K562 (cell line): ENCODE data around the gene CELA3B. TPM values are rescaled to one million over a fixed set of nuclear protein-coding genes. Genes with fewer than 3 reads are reported as not detected.
A peak's percentile ranks its signal among the peaks of the same experiment; 100 is the strongest.

ENCODE experiments used
- ATF6 ChIP-seq: sonication (generic); formaldehyde crosslinking; IDR thresholded peaks from 2 replicates; pipeline ENCODE4 v1.4.0; 2020; ENCODE audit warnings: mild to moderate bottlenecking, missing genetic modification reagents
- BACH1 ChIP-seq: fragments of 200-800 bp; sonication (Bioruptor generic); IDR thresholded peaks from 2 replicates; pipeline ENCODE4 v1.6.1; 2016; ENCODE audit warnings: missing genetic modification characterization, missing compliant biosample characterization
- BCOR ChIP-seq: fragments of 450-650 bp; IDR thresholded peaks from 2 replicates; pipeline ENCODE4 v1.6.1; 2016
- CHAMP1 ChIP-seq: fragments of 450-650 bp; IDR thresholded peaks from 2 replicates; pipeline ENCODE4 v1.6.1; 2016; ENCODE audit warnings: mild to moderate bottlenecking
- E2F1 ChIP-seq: sonication (generic); formaldehyde crosslinking; IDR thresholded peaks from 2 replicates; pipeline ENCODE4 v1.8.1; 2023; ENCODE audit warnings: mild to moderate bottlenecking, missing genetic modification reagents, moderate library complexity
- EGR1 ChIP-seq: fragments of 450-650 bp; conservative IDR thresholded peaks from 2 replicates; pipeline ENCODE4 v1.6.1; 2017; ENCODE audit warnings: mild to moderate bottlenecking
- FOXA1 ChIP-seq: fragments of 450-650 bp; IDR thresholded peaks from 2 replicates; pipeline ENCODE4 v1.6.1; 2016; ENCODE audit warnings: mild to moderate bottlenecking, borderline replicate concordance
- FOXO4 ChIP-seq: fragments of 450-650 bp; formaldehyde crosslinking; IDR thresholded peaks from 2 replicates; pipeline ENCODE4 v1.4.0; 2020; ENCODE audit warnings: mild to moderate bottlenecking, moderate library complexity
- FUS ChIP-seq: fragments of 200-400 bp; formaldehyde crosslinking; optimal IDR thresholded peaks from 2 replicates; pipeline ENCODE3; 2017; ENCODE audit warnings: low read depth, low read length
- HSF4 ChIP-seq: fragments of 250-450 bp; sonication (Bioruptor Pico); IDR thresholded peaks from 2 replicates; pipeline ENCODE4 v2.1.2; 2022; ENCODE audit warnings: mild to moderate bottlenecking, moderate library complexity, borderline replicate concordance
- KDM2B ChIP-seq: fragments of 250-450 bp; sonication (Bioruptor Pico); IDR thresholded peaks from 2 replicates; pipeline ENCODE4 v1.8.0; 2021; ENCODE audit warnings: mild to moderate bottlenecking, moderate library complexity
- POLR2B ChIP-seq: fragments of 450-650 bp; IDR thresholded peaks from 2 replicates; pipeline ENCODE4 v1.6.1; 2018; ENCODE audit warnings: low read depth; ENCODE audit not compliant: partially characterized antibody
- POLR2G ChIP-seq: fragments of 200-400 bp; formaldehyde crosslinking; IDR thresholded peaks from 2 replicates; pipeline ENCODE4 v1.6.1; 2017; ENCODE audit warnings: low read depth, mild to moderate bottlenecking, antibody characterized with exemption, low read length, moderate library complexity
- PRPF4 ChIP-seq: fragments of 200-400 bp; formaldehyde crosslinking; IDR thresholded peaks from one replicate; pipeline ENCODE4 v1.6.1; 2017; ENCODE audit warnings: low read length, low read depth, mild to moderate bottlenecking; ENCODE audit not compliant: insufficient read depth, poor library complexity, severe bottlenecking
- RAD21 ChIP-seq, 2 experiments: fragments of 250-450 bp in 1 of 2; fragments of 450-650 bp in 1 of 2; sonication (Bioruptor Pico) in 1 of 2; formaldehyde crosslinking in 1 of 2; IDR thresholded peaks in 1 of 2; conservative IDR thresholded peaks in 1 of 2; 2 replicates each; pipeline versions ENCODE4 v1.4.0 to v1.8.0; 2020 to 2022; ENCODE audit warnings: mild to moderate bottlenecking in 2 of 2, moderate library complexity in 1 of 2
- RBBP5 ChIP-seq: fragments of 200-600 bp; sonication (generic); IDR thresholded peaks from 2 replicates; pipeline ENCODE4 v1.6.1; 2012; ENCODE audit warnings: borderline replicate concordance, mild to moderate bottlenecking, low read length, control low read depth, inconsistent platforms; ENCODE audit not compliant: insufficient read depth, poor library complexity, severe bottlenecking
- RBFOX2 ChIP-seq: fragments of 200-400 bp; formaldehyde crosslinking; IDR thresholded peaks from 2 replicates; pipeline ENCODE4 v1.6.1; 2017; ENCODE audit warnings: low read depth, mild to moderate bottlenecking, low read length, moderate library complexity
- SIN3A ChIP-seq, 2 experiments: fragments of 150-350 bp in 1 of 2; IDR thresholded peaks; 2 replicates each; pipeline ENCODE4 v1.6.1; 2011 to 2016; ENCODE audit warnings: borderline replicate concordance in 2 of 2, low read depth in 2 of 2, low read length in 2 of 2, mild to moderate bottlenecking in 2 of 2, moderate library complexity in 2 of 2; ENCODE audit not compliant: control insufficient read depth in 1 of 2
- SMAD3 ChIP-seq: fragments of 450-650 bp; formaldehyde crosslinking; conservative IDR thresholded peaks from 2 replicates; pipeline ENCODE4 v1.4.0; 2020; ENCODE audit warnings: mild to moderate bottlenecking
- ZNF699 ChIP-seq: fragments of 250-450 bp; sonication (Bioruptor Pico); IDR thresholded peaks from 2 replicates; pipeline ENCODE4 v1.8.0; 2021; ENCODE audit warnings: mild to moderate bottlenecking, moderate library complexity; ENCODE audit not compliant: insufficient replicate concordance
- polyA plus RNA-seq, 8 experiments: library from polyadenylated mRNA; depleted of rRNA in 4 of 8; stranded (reverse) in 5 of 8; unstranded in 3 of 8; fragments of >200 nt; fragmentation: Nextera tagmentation in 2 of 8; fragmentation: Illumina TruSeq in 1 of 8; extraction: Ambion mirVana in 2 of 8; extraction: Trizol in 1 of 8; gene quantifications; 2 replicates each; pipeline versions ENCODE4 v1.2.1 to v1.2.3, GENCODE V29; 2011 to 2014; ENCODE audit warnings: inconsistent platforms in 1 of 8, missing spikeins in 1 of 8
- total RNA-seq, 7 experiments: library from RNA; depleted of rRNA in 6 of 7; stranded (reverse); fragments of >200 nt in 6 of 7; fragmentation: Illumina TruSeq in 2 of 7; extraction: Trizol in 2 of 7; gene quantifications; 2 replicates each; pipeline versions ENCODE4 v1.2.1 to v1.2.3, GENCODE V29; 2011 to 2021; ENCODE audit warnings: low replicate concordance in 1 of 7

CELA3B gene
- total and polyA plus RNA-seq, 9 of the 15 experiments (the other 6 are each of a cell fraction or from before 2014, with no cell fraction given): 3.1 TPM; not detected in 8

- TF ChIP-seq KDM2B (0 out of 2 replicates have a peak, but pooled peaks have one; percentile 49), RBFOX2 (peak; percentile 64), CHAMP1 (no peak), SMAD3 (CRISPR knock-in tag) (no peak), BACH1 (no peak), BCOR (no peak; the same call in 1 of the 2 replicates), PRPF4 (no peak), FUS (no peak), SIN3A (IDR thresholded peaks at IDR 0.05; ENCODE audit: borderline replicate concordance in 2 of 2, control insufficient read depth in 1 of 2, low read depth in 2 of 2, low read length in 2 of 2) (no peak), RBBP5 (peak; percentile 54), E2F1 (CRISPR knock-in tag) (no peak), ZNF699 (CRISPR knock-in tag) (no peak), EGR1 (peak; percentile 61), FOXA1 (no peak), ATF6 (CRISPR knock-in tag) (no peak), POLR2B (no peak), FOXO4 (no peak), RAD21 (CRISPR knock-in tag; conservative IDR thresholded peaks at IDR 0.05 in 1 of 2, IDR thresholded peaks at IDR 0.05 in 1 of 2) (0 out of 4 replicates have a peak, but pooled peaks of 1 of the 2 experiments have one; percentile 3), HSF4 (CRISPR knock-in tag) (0 out of 2 replicates have a peak, but pooled peaks have one; percentile 47), POLR2G (peak; percentile 81)
Observed at GRCh38 chr1:21937372-21938121, 39.3 kb upstream of the CELA3B start (continued).
